GM23338 (cell line): ENCODE measurements around the gene GNA15. TPM values are rescaled to one million over a fixed set of nuclear protein-coding genes. Genes with fewer than 3 reads are reported as not detected.

Experiments used
- ATAC-seq: fragments of 200-7000 bp; cut with Tn5 transposase; 3 replicates; pipeline ENCODE4 v1.9.1; 2020
- DNase-seq: peaks from one replicate; pipeline ENCODE4 v3.0.0-alpha.2; 2015; ENCODE audit warnings: low spot score
- H2AFZ ChIP-seq: fragments of 200-600 bp; sonication (generic); 2 replicates; pipeline ENCODE4 v1.8.0; 2016; ENCODE audit warnings: antibody characterized with exemption, mild to moderate bottlenecking, moderate library complexity
- H3F3A ChIP-seq: fragments of 200-600 bp; sonication (generic); replicated peaks from 2 replicates; pipeline ENCODE4 v1.8.0; 2017; ENCODE audit warnings: antibody characterized with exemption, mixed run types, low read depth
- H3K27ac ChIP-seq: fragments of 200-600 bp; sonication (generic); 2 replicates; pipeline ENCODE4 v1.6.1; 2016; ENCODE audit warnings: low read depth
- H3K27me3 ChIP-seq: fragments of 200-600 bp; sonication (generic); 2 replicates; pipeline ENCODE4 v1.8.0; 2016; ENCODE audit warnings: mild to moderate bottlenecking, mixed run types, moderate library complexity; ENCODE audit not compliant: insufficient read depth
- H3K36me3 ChIP-seq: fragments of 200-600 bp; sonication (generic); 2 replicates; pipeline ENCODE4 v1.8.0; 2016; ENCODE audit warnings: mild to moderate bottlenecking; ENCODE audit not compliant: insufficient read depth
- H3K4me1 ChIP-seq: fragments of 200-600 bp; sonication (generic); 2 replicates; pipeline ENCODE4 v1.8.0; 2016; ENCODE audit warnings: mild to moderate bottlenecking, moderate library complexity; ENCODE audit not compliant: insufficient read depth
- H3K4me2 ChIP-seq: fragments of 200-600 bp; sonication (generic); 2 replicates; pipeline ENCODE4 v1.7.1; 2017; ENCODE audit warnings: mixed run types
- H3K4me3 ChIP-seq: fragments of 200-600 bp; sonication (generic); 2 replicates; pipeline ENCODE4 v1.6.1; 2016; ENCODE audit warnings: mixed run types
- H3K79me2 ChIP-seq: fragments of 200-600 bp; sonication (generic); replicated peaks from 2 replicates; pipeline ENCODE4 v1.8.0; 2017; ENCODE audit warnings: mild to moderate bottlenecking; ENCODE audit not compliant: insufficient read depth
- H3K9me2 ChIP-seq: fragments of 200-600 bp; sonication (generic); 2 replicates; pipeline ENCODE4 v1.8.0; 2017; ENCODE audit not compliant: insufficient read depth
- H4K20me1 ChIP-seq: fragments of 200-600 bp; sonication (generic); replicated peaks from 2 replicates; pipeline ENCODE4 v1.8.0; 2017; ENCODE audit warnings: mild to moderate bottlenecking; ENCODE audit not compliant: insufficient read depth
- H3K27ac Mint-ChIP-seq: 2 replicates; pipeline ENCODE4 v1.8.0; 2020; ENCODE audit warnings: inconsistent platforms, mild to moderate bottlenecking, moderate library complexity, mixed read lengths
- H3K27me3 Mint-ChIP-seq: 3 replicates; pipeline ENCODE4 v1.8.0; 2022; ENCODE audit warnings: low read depth, mild to moderate bottlenecking, moderate library complexity, mixed read lengths, inconsistent platforms; ENCODE audit not compliant: insufficient read depth, poor library complexity
- H3K36me3 Mint-ChIP-seq: 3 replicates; pipeline ENCODE4 v1.8.0; 2021; ENCODE audit warnings: low read depth, mild to moderate bottlenecking, inconsistent platforms, moderate library complexity, mixed read lengths
- H3K4me1 Mint-ChIP-seq: 3 replicates; pipeline ENCODE4 v1.8.0; 2020; ENCODE audit warnings: mild to moderate bottlenecking, inconsistent platforms, mixed read lengths
- H3K4me3 Mint-ChIP-seq: 3 replicates; pipeline ENCODE4 v1.8.0; 2021; ENCODE audit warnings: moderate library complexity, mild to moderate bottlenecking, inconsistent platforms, mixed read lengths
- H3K9me3 Mint-ChIP-seq: 3 replicates; pipeline ENCODE4 v1.8.0; 2020; ENCODE audit warnings: moderate library complexity, mild to moderate bottlenecking, inconsistent platforms, mixed read lengths
- CREB1 ChIP-seq: fragments of 250-450 bp; sonication (Bioruptor Pico); IDR thresholded peaks from 2 replicates; pipeline ENCODE4 v1.5.0; 2020; ENCODE audit warnings: low read depth, mild to moderate bottlenecking, moderate library complexity
- ETS1 ChIP-seq: IDR thresholded peaks from 2 replicates; pipeline ENCODE4 v1.6.1; 2016; ENCODE audit warnings: antibody characterized with exemption
- EZH2 ChIP-seq: fragments of 200-600 bp; sonication (generic); IDR thresholded peaks from one replicate; pipeline ENCODE4 v1.8.0; 2017; ENCODE audit warnings: antibody characterized with exemption, mild to moderate bottlenecking, low read depth; ENCODE audit not compliant: unreplicated experiment
- JUNB ChIP-seq: IDR thresholded peaks from one replicate; pipeline ENCODE4 v1.6.1; 2016; ENCODE audit warnings: antibody characterized with exemption; ENCODE audit not compliant: unreplicated experiment
- NANOG ChIP-seq: IDR thresholded peaks from 2 replicates; pipeline ENCODE4 v1.6.1; 2016; ENCODE audit warnings: antibody characterized with exemption, borderline replicate concordance
- POLR2AphosphoS5 ChIP-seq: IDR thresholded peaks from 2 replicates; pipeline ENCODE4 v1.6.1; 2016; ENCODE audit warnings: antibody characterized with exemption, low read depth
- STAT1 ChIP-seq: IDR thresholded peaks from one replicate; pipeline ENCODE4 v1.6.1; 2016; ENCODE audit warnings: antibody characterized with exemption; ENCODE audit not compliant: unreplicated experiment
- ZNF114 ChIP-seq: fragments of 250-450 bp; sonication (Bioruptor Pico); IDR thresholded peaks from 2 replicates; pipeline ENCODE4 v1.5.0; 2020; ENCODE audit warnings: mild to moderate bottlenecking, moderate library complexity
- ZNF331 ChIP-seq: fragments of 250-450 bp; sonication (Bioruptor Pico); IDR thresholded peaks from 2 replicates; pipeline ENCODE4 v1.5.0; 2020; ENCODE audit warnings: low read depth, mild to moderate bottlenecking, moderate library complexity
- polyA plus RNA-seq: library from polyadenylated mRNA; unstranded; fragments of >200 nt; fragmentation: Nextera tagmentation; extraction: Ambion mirVana; gene quantifications from 2 replicates; pipeline ENCODE4 v1.2.1, GENCODE V29; 2016
- total RNA-seq: library from RNA; depleted of rRNA; stranded (reverse); fragments of >200 nt; shearing (Covaris generic); gene quantifications from 2 replicates; pipeline ENCODE4 v1.2.3, GENCODE V29; 2014
- TF ChIP-seq, protein P1 (sequence below), 2 experiments: fragments of 200-600 bp in 1 of 2; sonication (generic) in 1 of 2; conservative IDR thresholded peaks; 2 replicates each; pipeline versions ENCODE4 v1.5.1 to v1.6.1; 2016 to 2017; ENCODE audit warnings: antibody characterized with exemption in 2 of 2, low read depth in 2 of 2, mild to moderate bottlenecking in 2 of 2, moderate library complexity in 1 of 2
- TF ChIP-seq, protein P2 (sequence below): IDR thresholded peaks from one replicate; pipeline ENCODE4 v1.6.1; 2018; ENCODE audit warnings: antibody characterized with exemption; ENCODE audit not compliant: unreplicated experiment
- TF ChIP-seq, protein P3 (sequence below): fragments of 250-450 bp; sonication (Bioruptor Pico); IDR thresholded peaks from 2 replicates; pipeline ENCODE4 v1.5.0; 2020; ENCODE audit warnings: mild to moderate bottlenecking, moderate library complexity

Gene GNA15
- total and polyA plus RNA-seq, 2 experiments from 2014 or later: 0.14 to 0.31 TPM

DNA sequence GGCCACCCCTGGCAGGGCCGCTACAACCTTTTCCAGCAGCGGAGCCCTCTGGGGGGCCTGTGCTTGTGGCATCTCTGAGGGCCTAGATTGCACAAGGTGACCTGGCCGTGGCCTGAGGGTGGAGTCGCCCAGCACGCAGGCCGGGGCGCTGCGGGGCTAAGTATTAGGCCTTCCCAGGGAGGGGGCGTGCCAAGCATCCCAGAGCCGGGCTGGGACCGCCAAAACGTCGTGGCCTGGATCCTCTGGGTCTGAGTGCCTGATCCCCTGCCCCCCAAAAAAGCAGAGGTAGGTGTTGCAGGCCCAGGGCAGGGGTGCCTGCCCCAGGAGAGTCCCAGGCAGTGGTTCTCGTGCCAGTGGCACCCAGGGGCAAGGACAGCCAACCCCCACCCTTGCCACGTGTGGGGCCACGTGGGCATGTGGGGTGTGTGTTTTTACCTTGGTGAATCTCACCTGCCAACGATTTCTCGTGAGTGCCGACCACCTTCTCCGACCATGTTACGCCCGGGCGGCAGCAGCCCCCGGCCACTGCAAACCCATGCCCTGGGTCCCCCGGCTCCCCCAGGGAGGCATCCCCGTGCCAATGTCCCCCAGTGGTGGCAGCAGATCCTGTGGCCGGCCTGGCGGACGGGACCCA lies 12.6 kb upstream of the GNA15 start (continued):
- TF ChIP-seq ETS1 (no peak), CREB1 (CRISPR knock-in tag) (no peak), STAT1 (no peak), ZNF114 (CRISPR knock-in tag) (no peak), JUNB (no peak)

GRCh38 chr19:3123956-3124355 lies 11.9 kb upstream of the GNA15 start:
- H3K4me3 ChIP-seq: no peak overlapping the region
- H3K4me3 Mint-ChIP-seq: no peak overlapping the region
- peaks cover 13% of the 10 kb centered on the region for H3K27me3 Mint-ChIP-seq
- H2AFZ ChIP-seq: no peak overlapping the region
- H4K20me1 ChIP-seq: no peaks in the 10 kb centered on the region
- H3K4me1 Mint-ChIP-seq: no peaks in the 10 kb centered on the region
- H3K9me3 Mint-ChIP-seq: no peaks in the 10 kb centered on the region
- no peaks in the 10 kb centered on the region for H3K9me2 ChIP-seq
- no peaks in the 10 kb centered on the region for H3K79me2 ChIP-seq
- no peaks in the 10 kb centered on the region for H3K36me3 ChIP-seq
- H3K27ac ChIP-seq: no peak overlapping the region
- no peaks in the 10 kb centered on the region for H3K36me3 Mint-ChIP-seq
- no peak overlapping the region for H3K27ac Mint-ChIP-seq
- H3K4me2 ChIP-seq: no peak overlapping the region
- no peak for DNase-seq
- no peaks in the 10 kb centered on the region for H3K4me1 ChIP-seq
- H3F3A ChIP-seq: no peaks in the 10 kb centered on the region
- ATAC-seq: no peak
- H3K27me3 ChIP-seq: no peaks in the 10 kb centered on the region
- TF ChIP-seq EZH2 (no peak), STAT1 (no peak), ZNF114 (CRISPR knock-in tag) (no peak), JUNB (no peak), ZNF331 (CRISPR knock-in tag) (no peak), NANOG (no peak), POLR2AphosphoS5 (no peak)
- TF ChIP-seq, protein P1, sequence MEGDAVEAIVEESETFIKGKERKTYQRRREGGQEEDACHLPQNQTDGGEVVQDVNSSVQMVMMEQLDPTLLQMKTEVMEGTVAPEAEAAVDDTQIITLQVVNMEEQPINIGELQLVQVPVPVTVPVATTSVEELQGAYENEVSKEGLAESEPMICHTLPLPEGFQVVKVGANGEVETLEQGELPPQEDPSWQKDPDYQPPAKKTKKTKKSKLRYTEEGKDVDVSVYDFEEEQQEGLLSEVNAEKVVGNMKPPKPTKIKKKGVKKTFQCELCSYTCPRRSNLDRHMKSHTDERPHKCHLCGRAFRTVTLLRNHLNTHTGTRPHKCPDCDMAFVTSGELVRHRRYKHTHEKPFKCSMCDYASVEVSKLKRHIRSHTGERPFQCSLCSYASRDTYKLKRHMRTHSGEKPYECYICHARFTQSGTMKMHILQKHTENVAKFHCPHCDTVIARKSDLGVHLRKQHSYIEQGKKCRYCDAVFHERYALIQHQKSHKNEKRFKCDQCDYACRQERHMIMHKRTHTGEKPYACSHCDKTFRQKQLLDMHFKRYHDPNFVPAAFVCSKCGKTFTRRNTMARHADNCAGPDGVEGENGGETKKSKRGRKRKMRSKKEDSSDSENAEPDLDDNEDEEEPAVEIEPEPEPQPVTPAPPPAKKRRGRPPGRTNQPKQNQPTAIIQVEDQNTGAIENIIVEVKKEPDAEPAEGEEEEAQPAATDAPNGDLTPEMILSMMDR (conservative IDR thresholded peaks at IDR 0.05; ENCODE audit: low read depth in 2 of 2): no peak
- TF ChIP-seq, protein P2, sequence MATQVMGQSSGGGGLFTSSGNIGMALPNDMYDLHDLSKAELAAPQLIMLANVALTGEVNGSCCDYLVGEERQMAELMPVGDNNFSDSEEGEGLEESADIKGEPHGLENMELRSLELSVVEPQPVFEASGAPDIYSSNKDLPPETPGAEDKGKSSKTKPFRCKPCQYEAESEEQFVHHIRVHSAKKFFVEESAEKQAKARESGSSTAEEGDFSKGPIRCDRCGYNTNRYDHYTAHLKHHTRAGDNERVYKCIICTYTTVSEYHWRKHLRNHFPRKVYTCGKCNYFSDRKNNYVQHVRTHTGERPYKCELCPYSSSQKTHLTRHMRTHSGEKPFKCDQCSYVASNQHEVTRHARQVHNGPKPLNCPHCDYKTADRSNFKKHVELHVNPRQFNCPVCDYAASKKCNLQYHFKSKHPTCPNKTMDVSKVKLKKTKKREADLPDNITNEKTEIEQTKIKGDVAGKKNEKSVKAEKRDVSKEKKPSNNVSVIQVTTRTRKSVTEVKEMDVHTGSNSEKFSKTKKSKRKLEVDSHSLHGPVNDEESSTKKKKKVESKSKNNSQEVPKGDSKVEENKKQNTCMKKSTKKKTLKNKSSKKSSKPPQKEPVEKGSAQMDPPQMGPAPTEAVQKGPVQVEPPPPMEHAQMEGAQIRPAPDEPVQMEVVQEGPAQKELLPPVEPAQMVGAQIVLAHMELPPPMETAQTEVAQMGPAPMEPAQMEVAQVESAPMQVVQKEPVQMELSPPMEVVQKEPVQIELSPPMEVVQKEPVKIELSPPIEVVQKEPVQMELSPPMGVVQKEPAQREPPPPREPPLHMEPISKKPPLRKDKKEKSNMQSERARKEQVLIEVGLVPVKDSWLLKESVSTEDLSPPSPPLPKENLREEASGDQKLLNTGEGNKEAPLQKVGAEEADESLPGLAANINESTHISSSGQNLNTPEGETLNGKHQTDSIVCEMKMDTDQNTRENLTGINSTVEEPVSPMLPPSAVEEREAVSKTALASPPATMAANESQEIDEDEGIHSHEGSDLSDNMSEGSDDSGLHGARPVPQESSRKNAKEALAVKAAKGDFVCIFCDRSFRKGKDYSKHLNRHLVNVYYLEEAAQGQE: no peak
- TF ChIP-seq, protein P3, sequence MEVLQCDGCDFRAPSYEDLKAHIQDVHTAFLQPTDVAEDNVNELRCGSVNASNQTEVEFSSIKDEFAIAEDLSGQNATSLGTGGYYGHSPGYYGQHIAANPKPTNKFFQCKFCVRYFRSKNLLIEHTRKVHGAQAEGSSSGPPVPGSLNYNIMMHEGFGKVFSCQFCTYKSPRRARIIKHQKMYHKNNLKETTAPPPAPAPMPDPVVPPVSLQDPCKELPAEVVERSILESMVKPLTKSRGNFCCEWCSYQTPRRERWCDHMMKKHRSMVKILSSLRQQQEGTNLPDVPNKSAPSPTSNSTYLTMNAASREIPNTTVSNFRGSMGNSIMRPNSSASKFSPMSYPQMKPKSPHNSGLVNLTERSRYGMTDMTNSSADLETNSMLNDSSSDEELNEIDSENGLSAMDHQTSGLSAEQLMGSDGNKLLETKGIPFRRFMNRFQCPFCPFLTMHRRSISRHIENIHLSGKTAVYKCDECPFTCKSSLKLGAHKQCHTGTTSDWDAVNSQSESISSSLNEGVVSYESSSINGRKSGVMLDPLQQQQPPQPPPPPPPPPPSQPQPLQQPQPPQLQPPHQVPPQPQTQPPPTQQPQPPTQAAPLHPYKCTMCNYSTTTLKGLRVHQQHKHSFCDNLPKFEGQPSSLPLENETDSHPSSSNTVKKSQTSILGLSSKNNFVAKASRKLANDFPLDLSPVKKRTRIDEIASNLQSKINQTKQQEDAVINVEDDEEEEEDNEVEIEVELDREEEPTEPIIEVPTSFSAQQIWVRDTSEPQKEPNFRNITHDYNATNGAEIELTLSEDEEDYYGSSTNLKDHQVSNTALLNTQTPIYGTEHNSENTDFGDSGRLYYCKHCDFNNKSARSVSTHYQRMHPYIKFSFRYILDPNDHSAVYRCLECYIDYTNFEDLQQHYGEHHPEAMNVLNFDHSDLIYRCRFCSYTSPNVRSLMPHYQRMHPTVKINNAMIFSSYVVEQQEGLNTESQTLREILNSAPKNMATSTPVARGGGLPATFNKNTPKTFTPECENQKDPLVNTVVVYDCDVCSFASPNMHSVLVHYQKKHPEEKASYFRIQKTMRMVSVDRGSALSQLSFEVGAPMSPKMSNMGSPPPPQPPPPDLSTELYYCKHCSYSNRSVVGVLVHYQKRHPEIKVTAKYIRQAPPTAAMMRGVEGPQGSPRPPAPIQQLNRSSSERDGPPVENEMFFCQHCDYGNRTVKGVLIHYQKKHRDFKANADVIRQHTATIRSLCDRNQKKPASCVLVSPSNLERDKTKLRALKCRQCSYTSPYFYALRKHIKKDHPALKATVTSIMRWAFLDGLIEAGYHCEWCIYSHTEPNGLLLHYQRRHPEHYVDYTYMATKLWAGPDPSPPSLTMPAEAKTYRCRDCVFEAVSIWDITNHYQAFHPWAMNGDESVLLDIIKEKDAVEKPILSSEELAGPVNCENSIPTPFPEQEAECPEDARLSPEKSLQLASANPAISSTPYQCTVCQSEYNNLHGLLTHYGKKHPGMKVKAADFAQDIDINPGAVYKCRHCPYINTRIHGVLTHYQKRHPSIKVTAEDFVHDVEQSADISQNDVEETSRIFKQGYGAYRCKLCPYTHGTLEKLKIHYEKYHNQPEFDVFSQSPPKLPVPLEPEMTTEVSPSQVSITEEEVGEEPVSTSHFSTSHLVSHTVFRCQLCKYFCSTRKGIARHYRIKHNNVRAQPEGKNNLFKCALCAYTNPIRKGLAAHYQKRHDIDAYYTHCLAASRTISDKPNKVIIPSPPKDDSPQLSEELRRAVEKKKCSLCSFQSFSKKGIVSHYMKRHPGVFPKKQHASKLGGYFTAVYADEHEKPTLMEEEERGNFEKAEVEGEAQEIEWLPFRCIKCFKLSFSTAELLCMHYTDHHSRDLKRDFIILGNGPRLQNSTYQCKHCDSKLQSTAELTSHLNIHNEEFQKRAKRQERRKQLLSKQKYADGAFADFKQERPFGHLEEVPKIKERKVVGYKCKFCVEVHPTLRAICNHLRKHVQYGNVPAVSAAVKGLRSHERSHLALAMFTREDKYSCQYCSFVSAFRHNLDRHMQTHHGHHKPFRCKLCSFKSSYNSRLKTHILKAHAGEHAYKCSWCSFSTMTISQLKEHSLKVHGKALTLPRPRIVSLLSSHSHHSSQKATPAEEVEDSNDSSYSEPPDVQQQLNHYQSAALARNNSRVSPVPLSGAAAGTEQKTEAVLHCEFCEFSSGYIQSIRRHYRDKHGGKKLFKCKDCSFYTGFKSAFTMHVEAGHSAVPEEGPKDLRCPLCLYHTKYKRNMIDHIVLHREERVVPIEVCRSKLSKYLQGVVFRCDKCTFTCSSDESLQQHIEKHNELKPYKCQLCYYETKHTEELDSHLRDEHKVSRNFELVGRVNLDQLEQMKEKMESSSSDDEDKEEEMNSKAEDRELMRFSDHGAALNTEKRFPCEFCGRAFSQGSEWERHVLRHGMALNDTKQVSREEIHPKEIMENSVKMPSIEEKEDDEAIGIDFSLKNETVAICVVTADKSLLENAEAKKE (CRISPR knock-in tag): no peak
